Spleen (tissue), 7 donors: ENCODE data around the gene UBE2L6.

ENCODE experiments used
- CTCF ChIP-seq, 11 experiments: fragments of 200-600 bp in 7 of 11; fragments of 450-650 bp in 4 of 11; sonication (generic) in 4 of 11; IDR thresholded peaks in 8 of 11; conservative IDR thresholded peaks in 3 of 11; 1 replicate in 7 of 11; 2 replicates in 4 of 11; pipeline versions ENCODE4 v1.4.0 to v1.8.0; 2016 to 2021; ENCODE audit warnings: antibody characterized with exemption in 11 of 11, inconsistent platforms in 4 of 11, mild to moderate bottlenecking in 1 of 11
- POLR2A ChIP-seq, 3 donors: fragments of 450-650 bp; IDR thresholded peaks; one replicate each; pipeline ENCODE4 v1.5.1; 2017; ENCODE audit warnings: antibody characterized with exemption in 3 of 3, mild to moderate bottlenecking in 1 of 3
- POLR2AphosphoS5 ChIP-seq, 3 donors: sonication (generic); formaldehyde crosslinking; IDR thresholded peaks; one replicate each; pipeline ENCODE4 v1.5.1; 2017; ENCODE audit warnings: antibody characterized with exemption in 3 of 3
- donor health status: DM: no; HTN: no; CAD: no; lungs with moderate emphysema.
- donor health status: DM: no; HTN: no; CAD: no.
- donor health status: DM: no; HTN: no; CAD: no.

GRCh38 chr11:57501953-57502352 is 65.5 kb downstream of the UBE2L6 start:
- no peak for TF ChIP-seq CTCF (IDR thresholded peaks at IDR 0.05 in 8 of 11, conservative IDR thresholded peaks at IDR 0.05 in 3 of 11)
- no peak for TF ChIP-seq POLR2AphosphoS5 (IDR thresholded peaks at IDR 0.05)
- no peak for TF ChIP-seq POLR2A (IDR thresholded peaks at IDR 0.05)
